Activated T-helper 1 cell treated with anti-CD3 and anti-CD28 coated beads, Interleukin-12 subunit alpha, Interleukin-12 subunit beta, Interleukin-2, Interleukin-4 antibody, amounts not matched to agents 30 ng/mL and 10 ng/mL and 1 ng/mL, durations not matched to agents 14 hours and 24 hours and 36 hours (primary cell): ENCODE measurements around the gene SERPINE1. TPM values are rescaled to one million over a fixed set of nuclear protein-coding genes. Genes with fewer than 3 reads are reported as not detected.
"Not testable (repeated sequence)": the region's sequence is repeated elsewhere in the genome, so short reads cannot be mapped to it uniquely, and the experiment has no call there.

Source experiments
- DNase-seq: peaks from one replicate; pipeline ENCODE4 v3.0.0; 2021; ENCODE audit warnings: low spot score
- H3K27ac Mint-ChIP-seq: one replicate; pipeline ENCODE4 v1.8.0; 2021; ENCODE audit warnings: mild to moderate bottlenecking, mixed read lengths
- H3K27me3 Mint-ChIP-seq: one replicate; pipeline ENCODE4 v1.8.0; 2022; ENCODE audit warnings: mild to moderate bottlenecking, moderate library complexity, mixed read lengths; ENCODE audit not compliant: insufficient read depth
- H3K36me3 Mint-ChIP-seq: one replicate; pipeline ENCODE4 v1.8.0; 2021; ENCODE audit warnings: low read depth, mixed read lengths
- H3K4me1 Mint-ChIP-seq: one replicate; pipeline ENCODE4 v1.8.0; 2021; ENCODE audit warnings: low read depth, mixed read lengths
- H3K4me3 Mint-ChIP-seq: one replicate; pipeline ENCODE4 v1.8.0; 2021; ENCODE audit warnings: mild to moderate bottlenecking, moderate library complexity, mixed read lengths
- H3K9me3 Mint-ChIP-seq: one replicate; pipeline ENCODE4 v1.8.0; 2021; ENCODE audit warnings: mixed read lengths
- intact Hi-C: fragments of 100-400 bp; cut with micrococcal nuclease; formaldehyde crosslinking; loops from one replicate; pipeline ENCODE4 v1.15.1; 2024
- total RNA-seq: library from RNA; stranded (reverse); gene quantifications from 2 replicates; pipeline ENCODE4 v1.2.3, GENCODE V29; 2022

Gene SERPINE1
- 0.36 and 0.47 TPM in 2 replicates for total RNA-seq

- H3K36me3 Mint-ChIP-seq = peaks cover 2% of the 10 kb centered on the region
- H3K4me1 Mint-ChIP-seq = peaks cover 43% of the 10 kb centered on the region
- DNase-seq = peak; percentile 47
- intact Hi-C loops = no loop called here
- H3K4me3 Mint-ChIP-seq = peak within 1 kb of the TSS; percentile 62
- no peaks in the 10 kb centered on the region for H3K9me3 Mint-ChIP-seq
- H3K27ac Mint-ChIP-seq = peak within 1 kb of the TSS; percentile 58
- H3K27me3 Mint-ChIP-seq = peaks cover 49% of the 10 kb centered on the region
Observed at GRCh38 chr7:101126651-101127459, at the start of gene SERPINE1. TSS of gene SERPINE1 (plus strand) at chr7:101127104. CDS start at chr7:101128394, 1,290 bp downstream.

GRCh38 chr7:101077303-101078086 is 49.4 kb upstream of the SERPINE1 start:
- no peaks in the 10 kb centered on the region for H3K36me3 Mint-ChIP-seq
- no peak overlapping the region for H3K27ac Mint-ChIP-seq
- H3K27me3 Mint-ChIP-seq = peaks cover 9% of the 10 kb centered on the region
- H3K4me3 Mint-ChIP-seq = no peak overlapping the region
- peaks cover 7% of the 10 kb centered on the region for H3K4me1 Mint-ChIP-seq
- DNase-seq = peak; percentile 73
- intact Hi-C loops = loop anchor here (1.0 to 2.0 kb wide), 5 partner anchors 8 to 278 kb away; partner anchors contain the start of gene TRIM56
- no peaks in the 10 kb centered on the region for H3K9me3 Mint-ChIP-seq

GRCh38 chr7:101081432-101081831 is 45.5 kb upstream of the SERPINE1 start:
- Mint-ChIP-seq H3K9me3 (no peaks in the 10 kb centered on the region), H3K27ac (no peak overlapping the region), H3K4me3 (no peak overlapping the region), H3K27me3 (peaks cover 3% of the 10 kb centered on the region), H3K4me1 (peaks cover 23% of the 10 kb centered on the region), H3K36me3 (peaks cover 2% of the 10 kb centered on the region)
- no peak for DNase-seq
- intact Hi-C loops = loop anchor here (10.0 kb wide), 1 partner anchor 377 kb away; the partner anchor contains the start of gene POP7

- intact Hi-C loops = loop anchor here (1.0 to 10.0 kb wide), 8 partner anchors 8 to 1987 kb away; partner anchors contain the start of genes FBXL13, POP7, SLC12A9 and SRRT
- no peaks in the 10 kb centered on the region for H3K27me3 Mint-ChIP-seq
- peak overlapping the region; percentile 98 for H3K27ac Mint-ChIP-seq
- no peak for DNase-seq
- H3K4me1 Mint-ChIP-seq = peaks cover 29% of the 10 kb centered on the region
- H3K9me3 Mint-ChIP-seq = no peaks in the 10 kb centered on the region
- peak overlapping the region; percentile 98 for H3K4me3 Mint-ChIP-seq
- peaks cover 8% of the 10 kb centered on the region for H3K36me3 Mint-ChIP-seq
Observed at GRCh38 chr7:101084865-101085161, 42.1 kb upstream of the SERPINE1 start.

GRCh38 chr7:101085162-101085964 is 41.5 kb upstream of the SERPINE1 start, which contains the start of gene TRIM56:
TSS of gene TRIM56 (plus strand) at chr7:101085481. CDS start at chr7:101087313, 1,832 bp downstream.
- DNase-seq = peak; percentile 76
- peaks cover 31% of the 10 kb centered on the region for H3K4me1 Mint-ChIP-seq
- no peaks in the 10 kb centered on the region for H3K9me3 Mint-ChIP-seq
- peak within 1 kb of the TSS; percentile 98 for H3K4me3 Mint-ChIP-seq
- peak within 1 kb of the TSS; percentile 98 for H3K27ac Mint-ChIP-seq
- intact Hi-C loops = loop anchor here (1.0 to 10.0 kb wide), 8 partner anchors 8 to 1987 kb away; partner anchors contain the start of genes FBXL13, POP7, SLC12A9 and SRRT
- H3K36me3 Mint-ChIP-seq = peaks cover 8% of the 10 kb centered on the region
- no peaks in the 10 kb centered on the region for H3K27me3 Mint-ChIP-seq

- Mint-ChIP-seq H3K4me1 (peaks cover 31% of the 10 kb centered on the region), H3K36me3 (peaks cover 19% of the 10 kb centered on the region), H3K27ac (no peak overlapping the region), H3K27me3 (no peaks in the 10 kb centered on the region), H3K9me3 (no peaks in the 10 kb centered on the region), H3K4me3 (no peak overlapping the region)
- DNase-seq = no peak
- intact Hi-C loops = loop anchor here (5.0 to 10.0 kb wide), 2 partner anchors 383 to 1985 kb away; partner anchors contain the start of genes FBXL13 and POP7
Observed at GRCh38 chr7:101087334-101088068, 39.4 kb upstream of the SERPINE1 start.

GRCh38 chr7:101088069-101088425 is 38.9 kb upstream of the SERPINE1 start:
- H3K27ac Mint-ChIP-seq = no peak overlapping the region
- intact Hi-C loops = loop anchor here (5.0 to 10.0 kb wide), 2 partner anchors 383 to 1984 kb away; partner anchors contain the start of genes FBXL13 and POP7
- H3K4me1 Mint-ChIP-seq = peaks cover 31% of the 10 kb centered on the region
- H3K36me3 Mint-ChIP-seq = peaks cover 21% of the 10 kb centered on the region
- H3K27me3 Mint-ChIP-seq = no peaks in the 10 kb centered on the region
- no peak for DNase-seq
- no peak overlapping the region for H3K4me3 Mint-ChIP-seq
- no peaks in the 10 kb centered on the region for H3K9me3 Mint-ChIP-seq

GRCh38 chr7:101088858-101089529 is 37.9 kb upstream of the SERPINE1 start:
- H3K27ac Mint-ChIP-seq = peak overlapping the region; percentile 58
- H3K4me1 Mint-ChIP-seq = peaks cover 31% of the 10 kb centered on the region
- no peaks in the 10 kb centered on the region for H3K9me3 Mint-ChIP-seq
- H3K27me3 Mint-ChIP-seq = no peaks in the 10 kb centered on the region
- no peak for DNase-seq
- intact Hi-C loops = loop anchor here (5.0 to 10.0 kb wide), 2 partner anchors 384 to 1983 kb away; partner anchors contain the start of genes FBXL13 and POP7
- peaks cover 24% of the 10 kb centered on the region for H3K36me3 Mint-ChIP-seq
- peak overlapping the region; percentile 51 for H3K4me3 Mint-ChIP-seq

GRCh38 chr7:101089876-101090275 is 37.0 kb upstream of the SERPINE1 start:
- H3K4me1 Mint-ChIP-seq = peaks cover 29% of the 10 kb centered on the region
- peak overlapping the region; percentile 51 for H3K4me3 Mint-ChIP-seq
- intact Hi-C loops = loop anchor here (5.0 to 10.0 kb wide), 2 partner anchors 385 to 1982 kb away; partner anchors contain the start of genes FBXL13 and POP7
- peaks cover 28% of the 10 kb centered on the region for H3K36me3 Mint-ChIP-seq
- no peaks in the 10 kb centered on the region for H3K9me3 Mint-ChIP-seq
- no peak for DNase-seq
- H3K27ac Mint-ChIP-seq = peak overlapping the region; percentile 58
- no peaks in the 10 kb centered on the region for H3K27me3 Mint-ChIP-seq

- H3K27ac Mint-ChIP-seq, intact Hi-C loops, H3K4me3 Mint-ChIP-seq, H3K27me3 Mint-ChIP-seq, H3K9me3 Mint-ChIP-seq, DNase-seq: not testable (repeated sequence)
- Mint-ChIP-seq H3K36me3 (peaks cover 25% of the 10 kb centered on the region), H3K4me1 (peaks cover 11% of the 10 kb centered on the region)
Observed at GRCh38 chr7:101092266-101092905, 34.5 kb upstream of the SERPINE1 start.

GRCh38 chr7:101093906-101094305 is 33.0 kb upstream of the SERPINE1 start:
- Mint-ChIP-seq H3K9me3 (no peaks in the 10 kb centered on the region), H3K4me3 (no peak overlapping the region), H3K27me3 (no peaks in the 10 kb centered on the region), H3K27ac (no peak overlapping the region), H3K4me1 (peaks cover 11% of the 10 kb centered on the region), H3K36me3 (peaks cover 25% of the 10 kb centered on the region)
- DNase-seq = no peak
- intact Hi-C loops = loop anchor here (1.0 kb wide), 1 partner anchor 98 kb away; no protein-coding TSS in a partner anchor
